GM18870 (cell line): ENCODE data around the gene PLK2.
A peak's percentile ranks its signal among the peaks of the same experiment; 100 is the strongest.

ENCODE experiments used
- ATAC-seq: cut with Tn5 transposase; IDR thresholded peaks from one replicate; pipeline ENCODE4 v1.9.1; 2021; ENCODE audit warnings: moderate library complexity; ENCODE audit not compliant: unreplicated experiment

The PLK2 gene

GRCh38 chr5:58481066-58481676 lies 21.3 kb upstream of the PLK2 start:
- ATAC-seq = no peak

GRCh38 chr5:58477760-58478376 lies 18.0 kb upstream of the PLK2 start:
- no peak for ATAC-seq

- no peak for ATAC-seq
These were observed 15.5 kb upstream of the PLK2 start for GRCh38 chr5:58475404-58475803.

GRCh38 chr5:58469896-58470295 lies 10.0 kb upstream of the PLK2 start:
- ATAC-seq = no peak

- ATAC-seq = peak; percentile 99
These were observed 7.1 kb upstream of the PLK2 start for GRCh38 chr5:58466939-58467338.

GRCh38 chr5:58462623-58463230 lies 2.8 kb upstream of the PLK2 start:
- no peak for ATAC-seq

GRCh38 chr5:58462154-58462553 lies 2.3 kb upstream of the PLK2 start:
- no peak for ATAC-seq

- peak; percentile 74 for ATAC-seq
These were observed 923 bp upstream of the PLK2 start for GRCh38 chr5:58460732-58461286.

- no peak for ATAC-seq
These were observed 512 bp downstream of the PLK2 start for GRCh38 chr5:58459146-58460001.

- ATAC-seq = no peak
These were observed 1.1 kb downstream of the PLK2 start for GRCh38 chr5:58458743-58459145.

GRCh38 chr5:58458141-58458742 lies 1.6 kb downstream of the PLK2 start:
- no peak for ATAC-seq

- ATAC-seq = no peak
These were observed 2.8 kb downstream of the PLK2 start for GRCh38 chr5:58457050-58457449.

GRCh38 chr5:58456486-58456885 lies 3.4 kb downstream of the PLK2 start:
- no peak for ATAC-seq

- no peak for ATAC-seq
These were observed 3.9 kb downstream of the PLK2 start for GRCh38 chr5:58456026-58456425.

- ATAC-seq = no peak
These were observed 4.4 kb downstream of the PLK2 start for GRCh38 chr5:58455480-58455879.

- no peak for ATAC-seq
These were observed 4.8 kb downstream of the PLK2 start for GRCh38 chr5:58455066-58455465.

GRCh38 chr5:58454025-58454424 lies 5.9 kb downstream of the PLK2 start:
- ATAC-seq = no peak

- ATAC-seq = no peak
These were observed 6.6 kb downstream of the PLK2 start for GRCh38 chr5:58453306-58453705.

GRCh38 chr5:58452566-58453258 lies 7.2 kb downstream of the PLK2 start:
- no peak for ATAC-seq
